KMS-11 (cell line): ENCODE measurements around the gene PARP11.

Experiments used
- H2AFZ ChIP-seq: fragments of 200-600 bp; sonication (generic); 2 replicates; pipeline ENCODE4 v1.6.1; 2016; ENCODE audit warnings: antibody characterized with exemption, mixed run types, low read depth
- H3K27ac ChIP-seq: fragments of 200-600 bp; sonication (generic); 2 replicates; pipeline ENCODE4 v1.6.1; 2016; ENCODE audit warnings: mild to moderate bottlenecking, mixed run types
- H3K27me3 ChIP-seq: fragments of 200-600 bp; sonication (generic); 2 replicates; pipeline ENCODE4 v1.6.1; 2017; ENCODE audit warnings: mild to moderate bottlenecking, low read depth, mixed run types, moderate library complexity; ENCODE audit not compliant: insufficient read depth
- H3K36me3 ChIP-seq: fragments of 200-600 bp; sonication (generic); 2 replicates; pipeline ENCODE4 v1.6.1; 2017; ENCODE audit warnings: mild to moderate bottlenecking, mixed run types; ENCODE audit not compliant: insufficient read depth
- H3K4me1 ChIP-seq: fragments of 200-600 bp; sonication (generic); 2 replicates; pipeline ENCODE4 v1.6.1; 2016; ENCODE audit warnings: mild to moderate bottlenecking, low read depth, mixed run types; ENCODE audit not compliant: poor library complexity, severe bottlenecking
- H3K4me2 ChIP-seq: fragments of 200-600 bp; sonication (generic); 2 replicates; pipeline ENCODE4 v1.7.0; 2016; ENCODE audit warnings: mild to moderate bottlenecking, mixed run types
- H3K4me3 ChIP-seq: fragments of 200-600 bp; sonication (generic); IDR thresholded peaks from 2 replicates; pipeline ENCODE4 v1.6.1; 2017; ENCODE audit warnings: low read depth, low read length, mixed read lengths; ENCODE audit not compliant: insufficient read depth
- H3K79me2 ChIP-seq: fragments of 200-600 bp; sonication (generic); 2 replicates; pipeline ENCODE4 v1.6.1; 2016; ENCODE audit warnings: low read depth, mixed run types; ENCODE audit not compliant: insufficient read depth
- H3K9ac ChIP-seq: fragments of 200-600 bp; sonication (generic); 2 replicates; pipeline ENCODE4 v1.6.1; 2016; ENCODE audit warnings: mild to moderate bottlenecking, mixed run types
- H4K20me1 ChIP-seq: fragments of 200-600 bp; sonication (generic); 2 replicates; pipeline ENCODE4 v1.6.1; 2016; ENCODE audit warnings: mild to moderate bottlenecking, mixed run types; ENCODE audit not compliant: insufficient read depth
- TF ChIP-seq, protein P1 (sequence below): fragments of 200-600 bp; sonication (generic); conservative IDR thresholded peaks from 2 replicates; pipeline ENCODE4 v1.6.1; 2017; ENCODE audit warnings: low read depth, mild to moderate bottlenecking, antibody characterized with exemption, low read length, moderate library complexity, mixed read lengths

The PARP11 gene

DNA sequence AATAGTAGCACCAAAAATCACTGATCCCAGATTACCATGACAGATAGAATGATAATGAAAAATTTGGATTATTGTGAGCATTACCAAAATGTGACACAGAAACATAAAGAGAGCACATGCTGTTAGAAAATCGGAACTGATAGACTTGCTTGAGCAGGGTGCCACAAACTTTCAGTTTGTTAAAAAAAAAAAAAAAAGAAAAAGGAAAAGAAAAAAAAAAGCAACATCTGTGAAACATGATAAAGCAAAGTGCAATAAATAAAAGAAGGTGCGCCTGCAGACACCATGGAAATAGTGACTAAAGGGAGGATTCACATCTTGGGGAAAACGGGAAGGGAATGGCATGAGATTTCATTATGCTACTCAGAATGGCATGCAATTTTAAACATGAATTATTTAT, 6.6 kb upstream of the PARP11 start:
- H3K27ac ChIP-seq: no peak overlapping the region
- H3K27me3 ChIP-seq: no peaks in the 10 kb centered on the region

DNA sequence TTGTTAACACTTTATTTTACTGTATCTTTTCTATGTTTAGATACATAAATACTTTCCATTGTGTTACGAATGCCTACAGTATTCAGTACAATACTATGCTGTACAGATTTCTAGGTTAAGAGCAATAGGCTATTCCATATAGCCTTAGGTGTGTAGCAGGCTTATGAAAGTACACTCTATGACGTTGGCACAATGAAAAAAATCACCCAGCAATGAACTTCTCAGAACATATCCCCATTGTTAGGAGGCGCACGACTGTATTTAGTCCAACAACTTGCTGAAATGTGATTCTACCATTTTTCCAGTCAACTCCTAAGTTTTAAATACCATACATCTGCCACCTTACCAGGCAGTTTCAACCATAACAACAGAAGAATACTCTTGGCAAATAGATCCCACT, 1.8 kb downstream of the PARP11 start:
- H3K4me1 ChIP-seq: peaks cover 38% of the 10 kb centered on the region
- H4K20me1 ChIP-seq: no peaks in the 10 kb centered on the region
- no peak overlapping the region for H3K27ac ChIP-seq
- TF ChIP-seq, protein P1, sequence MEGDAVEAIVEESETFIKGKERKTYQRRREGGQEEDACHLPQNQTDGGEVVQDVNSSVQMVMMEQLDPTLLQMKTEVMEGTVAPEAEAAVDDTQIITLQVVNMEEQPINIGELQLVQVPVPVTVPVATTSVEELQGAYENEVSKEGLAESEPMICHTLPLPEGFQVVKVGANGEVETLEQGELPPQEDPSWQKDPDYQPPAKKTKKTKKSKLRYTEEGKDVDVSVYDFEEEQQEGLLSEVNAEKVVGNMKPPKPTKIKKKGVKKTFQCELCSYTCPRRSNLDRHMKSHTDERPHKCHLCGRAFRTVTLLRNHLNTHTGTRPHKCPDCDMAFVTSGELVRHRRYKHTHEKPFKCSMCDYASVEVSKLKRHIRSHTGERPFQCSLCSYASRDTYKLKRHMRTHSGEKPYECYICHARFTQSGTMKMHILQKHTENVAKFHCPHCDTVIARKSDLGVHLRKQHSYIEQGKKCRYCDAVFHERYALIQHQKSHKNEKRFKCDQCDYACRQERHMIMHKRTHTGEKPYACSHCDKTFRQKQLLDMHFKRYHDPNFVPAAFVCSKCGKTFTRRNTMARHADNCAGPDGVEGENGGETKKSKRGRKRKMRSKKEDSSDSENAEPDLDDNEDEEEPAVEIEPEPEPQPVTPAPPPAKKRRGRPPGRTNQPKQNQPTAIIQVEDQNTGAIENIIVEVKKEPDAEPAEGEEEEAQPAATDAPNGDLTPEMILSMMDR: no peak
- no peaks in the 10 kb centered on the region for H3K79me2 ChIP-seq
- H2AFZ ChIP-seq: no peak overlapping the region
- no peaks in the 10 kb centered on the region for H3K27me3 ChIP-seq
- no peak overlapping the region for H3K4me3 ChIP-seq
- no peak overlapping the region for H3K4me2 ChIP-seq
- no peaks in the 10 kb centered on the region for H3K36me3 ChIP-seq
- H3K9ac ChIP-seq: no peak overlapping the region

More for the DNA sequence above, 6.6 kb upstream of the PARP11 start:
- H3K79me2 ChIP-seq: no peaks in the 10 kb centered on the region
- H3K9ac ChIP-seq: no peak overlapping the region
- TF ChIP-seq, protein P1: no peak
- no peak overlapping the region for H2AFZ ChIP-seq
- no peak overlapping the region for H3K4me3 ChIP-seq
- H3K36me3 ChIP-seq: no peaks in the 10 kb centered on the region
- no peak overlapping the region for H3K4me2 ChIP-seq
- no peaks in the 10 kb centered on the region for H3K4me1 ChIP-seq
- no peaks in the 10 kb centered on the region for H4K20me1 ChIP-seq

DNA sequence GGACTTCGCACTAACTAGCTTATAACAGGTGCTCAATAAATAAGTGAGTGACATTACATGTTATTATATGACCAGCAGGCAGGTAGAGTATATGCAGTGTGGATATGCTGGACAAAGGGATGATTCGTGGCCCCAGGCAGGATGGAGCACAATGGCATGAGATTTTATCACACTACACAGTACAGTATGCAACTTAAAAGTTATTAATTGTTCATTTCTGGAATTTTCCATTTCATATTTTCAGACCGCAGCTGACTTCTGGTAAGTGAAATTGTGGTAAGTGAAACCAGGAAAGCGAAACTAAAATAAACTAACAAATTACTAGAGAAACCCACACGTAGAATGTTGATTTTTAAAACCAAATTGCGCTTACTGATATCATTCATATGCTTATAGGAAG, 3.3 kb downstream of the PARP11 start:
- TF ChIP-seq, protein P1: no peak
- Histone ChIP-seq H3K9ac (no peak overlapping the region), H3K79me2 (no peaks in the 10 kb centered on the region), H3K4me2 (peak overlapping the region; percentile 31; the same call in 1 of the 2 replicates), H3K36me3 (no peaks in the 10 kb centered on the region), H2AFZ (no peak overlapping the region), H3K27me3 (no peaks in the 10 kb centered on the region), H3K4me3 (no peak overlapping the region), H3K27ac (no peak overlapping the region), H3K4me1 (peaks cover 38% of the 10 kb centered on the region), H4K20me1 (no peaks in the 10 kb centered on the region)

DNA sequence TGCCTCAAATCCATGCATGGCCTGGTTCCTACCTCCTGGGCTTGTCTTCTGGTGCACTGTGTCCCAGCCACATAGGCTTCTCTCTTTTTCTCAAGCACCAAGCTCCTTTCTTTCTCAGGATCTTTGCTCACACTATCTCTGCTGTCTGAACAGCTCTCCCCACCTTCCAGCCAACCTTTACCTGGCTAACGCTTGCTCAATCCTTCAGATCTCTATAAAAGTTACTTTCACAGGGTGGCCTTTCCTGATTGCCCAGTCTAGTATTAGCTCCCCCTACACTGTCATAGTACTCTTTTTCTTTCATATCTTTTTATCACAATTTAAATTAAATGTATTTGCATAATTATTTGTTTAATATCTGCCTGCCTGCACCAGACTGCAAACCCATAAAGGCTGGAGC, 3.8 kb downstream of the PARP11 start:
- Histone ChIP-seq H3K79me2 (no peaks in the 10 kb centered on the region), H3K27ac (no peak overlapping the region), H3K4me1 (peaks cover 38% of the 10 kb centered on the region), H2AFZ (no peak overlapping the region), H3K4me2 (peak overlapping the region; percentile 31; the same call in 1 of the 2 replicates), H4K20me1 (no peaks in the 10 kb centered on the region), H3K36me3 (no peaks in the 10 kb centered on the region), H3K27me3 (no peaks in the 10 kb centered on the region), H3K9ac (no peak overlapping the region), H3K4me3 (no peak overlapping the region)
- TF ChIP-seq, protein P1: no peak
